ENCODE data around the gene MYRFL. TPM values are rescaled to one million over a fixed set of nuclear protein-coding genes. Genes with fewer than 3 reads are reported as not detected.
"Not testable (repeated sequence)": the region's sequence is repeated elsewhere in the genome, so short reads cannot be mapped to it uniquely, and the experiment has no call there.

Gene MYRFL
- total RNA-seq, 2 donors from 2014 or later, result 0.15 to 0.55 TPM

DNA sequence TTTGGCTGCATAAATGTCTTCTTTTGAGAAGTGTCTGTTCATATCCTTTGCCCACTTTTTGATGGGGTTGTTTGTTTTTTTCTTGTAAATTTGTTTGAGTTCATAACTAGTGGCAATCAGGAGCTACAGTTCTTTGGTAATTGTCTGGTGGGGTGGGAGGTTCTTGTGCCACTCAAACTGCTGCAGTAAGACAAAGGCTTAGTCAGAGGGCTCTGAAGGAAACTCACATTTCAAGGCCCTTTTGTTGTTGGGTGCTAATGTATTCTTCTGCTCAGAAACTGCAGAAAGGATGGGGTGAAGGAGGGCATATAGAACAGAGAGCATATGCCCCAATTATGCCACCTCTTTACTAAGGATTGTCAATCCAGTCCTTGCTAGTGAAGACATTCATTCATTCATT, 21.9 kb downstream of the MYRFL start:
- Mint-ChIP-seq H3K4me1 (peaks cover 10% of the 10 kb centered on the region), H3K27ac (no peak overlapping the region), H3K9me3 (peaks cover 9% of the 10 kb centered on the region), H3K4me3 (no peak overlapping the region), H3K36me3 (ENCODE audit: low read depth) (peaks cover 1% of the 10 kb centered on the region), H3K27me3 (ENCODE audit: insufficient read depth) (no peaks in the 10 kb centered on the region)
- no peaks in the 10 kb centered on the region for H3K27me3 ChIP-seq (ENCODE audit: control insufficient read depth, insufficient read depth, low read length, poor library complexity, severe bottlenecking)
- peaks cover 8% of the 10 kb centered on the region for H3K4me1 ChIP-seq (ENCODE audit: control insufficient read depth, insufficient read depth, low read length)
- no peak overlapping the region for H3K27ac ChIP-seq (ENCODE audit: low read depth, low read length)
- H3K9ac ChIP-seq (ENCODE audit: extremely low read depth, low read length, poor library complexity, severe bottlenecking), result no peak overlapping the region
- no peak overlapping the region for H3K4me3 ChIP-seq (ENCODE audit: low read length)
- TF ChIP-seq, protein P1, sequence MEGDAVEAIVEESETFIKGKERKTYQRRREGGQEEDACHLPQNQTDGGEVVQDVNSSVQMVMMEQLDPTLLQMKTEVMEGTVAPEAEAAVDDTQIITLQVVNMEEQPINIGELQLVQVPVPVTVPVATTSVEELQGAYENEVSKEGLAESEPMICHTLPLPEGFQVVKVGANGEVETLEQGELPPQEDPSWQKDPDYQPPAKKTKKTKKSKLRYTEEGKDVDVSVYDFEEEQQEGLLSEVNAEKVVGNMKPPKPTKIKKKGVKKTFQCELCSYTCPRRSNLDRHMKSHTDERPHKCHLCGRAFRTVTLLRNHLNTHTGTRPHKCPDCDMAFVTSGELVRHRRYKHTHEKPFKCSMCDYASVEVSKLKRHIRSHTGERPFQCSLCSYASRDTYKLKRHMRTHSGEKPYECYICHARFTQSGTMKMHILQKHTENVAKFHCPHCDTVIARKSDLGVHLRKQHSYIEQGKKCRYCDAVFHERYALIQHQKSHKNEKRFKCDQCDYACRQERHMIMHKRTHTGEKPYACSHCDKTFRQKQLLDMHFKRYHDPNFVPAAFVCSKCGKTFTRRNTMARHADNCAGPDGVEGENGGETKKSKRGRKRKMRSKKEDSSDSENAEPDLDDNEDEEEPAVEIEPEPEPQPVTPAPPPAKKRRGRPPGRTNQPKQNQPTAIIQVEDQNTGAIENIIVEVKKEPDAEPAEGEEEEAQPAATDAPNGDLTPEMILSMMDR (conservative IDR thresholded peaks at IDR 0.05), result no peak
- H3K9me3 ChIP-seq (ENCODE audit: control insufficient read depth, low read length), result peaks cover 4% of the 10 kb centered on the region
- DNase-seq, result no peak
- H3K36me3 ChIP-seq (ENCODE audit: control insufficient read depth, insufficient read depth, low read length), result no peaks in the 10 kb centered on the region

DNA sequence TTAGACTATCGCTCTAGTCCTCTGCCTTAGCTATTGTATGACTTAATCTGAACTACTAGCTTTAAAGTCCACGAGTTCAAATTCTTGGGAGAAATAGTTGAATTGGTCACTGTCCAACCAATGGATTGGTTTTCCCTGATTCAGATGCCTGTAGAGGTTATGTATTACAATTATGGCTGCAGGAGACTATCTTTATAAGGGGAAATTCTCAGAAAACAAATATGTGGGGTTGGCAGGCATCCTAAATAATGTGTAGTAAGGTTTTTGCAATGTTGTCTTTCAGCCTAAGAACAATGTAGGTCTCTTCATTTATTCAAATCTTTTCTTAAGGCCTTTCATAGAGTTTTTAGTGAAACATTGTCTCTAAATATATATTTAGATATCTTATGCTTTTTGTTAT, 26.9 kb downstream of the MYRFL start:
- no peaks in the 10 kb centered on the region for H3K4me1 ChIP-seq (ENCODE audit: control insufficient read depth, insufficient read depth, low read length)
- DNase-seq, result no peak
- H3K9ac ChIP-seq (ENCODE audit: extremely low read depth, low read length, poor library complexity, severe bottlenecking), result no peak overlapping the region
- Mint-ChIP-seq H3K4me1 (no peaks in the 10 kb centered on the region), H3K27ac (no peak overlapping the region), H3K36me3 (ENCODE audit: low read depth) (peaks cover 5% of the 10 kb centered on the region), H3K27me3 (ENCODE audit: insufficient read depth) (no peaks in the 10 kb centered on the region), H3K9me3 (peaks cover 39% of the 10 kb centered on the region), H3K4me3 (no peak overlapping the region)
- TF ChIP-seq, protein P1 (conservative IDR thresholded peaks at IDR 0.05), result no peak
- no peak overlapping the region for H3K4me3 ChIP-seq (ENCODE audit: low read length)
- no peaks in the 10 kb centered on the region for H3K36me3 ChIP-seq (ENCODE audit: control insufficient read depth, insufficient read depth, low read length)
- H3K9me3 ChIP-seq (ENCODE audit: control insufficient read depth, low read length), result peaks cover 21% of the 10 kb centered on the region
- no peaks in the 10 kb centered on the region for H3K27me3 ChIP-seq (ENCODE audit: control insufficient read depth, insufficient read depth, low read length, poor library complexity, severe bottlenecking)
- 83 to 92% methylated on average over 1 to 2 of the region's 2 CpGs for WGBS, 2 experiments (ENCODE audit: insufficient coverage in 1 of 2, insufficient read length in 1 of 2)
- no peak overlapping the region for H3K27ac ChIP-seq (ENCODE audit: low read depth, low read length)

DNA sequence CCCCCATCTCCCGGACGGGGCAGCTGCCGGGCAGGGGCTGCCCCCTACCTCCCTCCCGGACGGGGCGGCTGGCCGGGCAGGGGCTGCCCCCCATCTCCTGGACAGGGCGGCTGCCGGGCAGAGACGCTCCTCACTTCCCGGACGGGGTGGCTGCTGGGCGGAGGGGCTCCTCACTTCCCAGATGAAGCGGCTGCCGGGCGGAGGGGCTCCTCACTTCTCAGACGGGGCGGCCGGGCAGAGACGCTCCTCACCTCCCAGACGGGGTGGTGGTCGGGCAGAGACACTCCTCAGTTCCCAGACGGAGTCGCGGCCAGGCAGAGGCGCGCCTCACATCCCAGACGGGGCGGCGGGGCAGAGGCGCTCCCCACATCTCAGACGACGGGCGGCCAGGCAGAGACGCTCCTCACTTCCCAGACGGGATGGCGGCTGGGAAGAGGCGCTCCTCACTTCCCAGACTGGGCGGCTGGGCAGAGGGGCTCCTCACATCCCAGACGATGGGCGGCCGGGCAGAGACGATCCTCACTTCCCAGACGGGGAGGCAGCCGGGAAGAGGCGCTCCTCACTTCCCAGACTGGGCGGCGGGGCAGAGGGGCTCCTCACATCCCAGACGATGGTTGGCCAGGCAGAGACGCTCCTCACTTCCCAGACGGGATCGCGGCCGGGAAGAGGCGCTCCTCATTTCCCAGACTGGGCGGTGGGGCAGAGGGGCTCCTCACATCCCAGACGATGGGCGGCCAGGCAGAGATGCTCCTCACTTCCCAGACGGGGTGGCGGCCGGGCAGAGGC, 28.3 kb downstream of the MYRFL start:
- not testable (repeated sequence) for H3K27ac ChIP-seq (ENCODE audit: low read depth, low read length); H3K4me3 ChIP-seq (ENCODE audit: low read length); H3K27me3 ChIP-seq (ENCODE audit: control insufficient read depth, insufficient read depth, low read length, poor library complexity, severe bottlenecking); H3K4me1 ChIP-seq (ENCODE audit: control insufficient read depth, insufficient read depth, low read length); DNase-seq; H3K9ac ChIP-seq (ENCODE audit: extremely low read depth, low read length, poor library complexity, severe bottlenecking); H3K4me1 Mint-ChIP-seq; H3K27ac Mint-ChIP-seq; H3K4me3 Mint-ChIP-seq; H3K27me3 Mint-ChIP-seq (ENCODE audit: insufficient read depth); H3K36me3 ChIP-seq (ENCODE audit: control insufficient read depth, insufficient read depth, low read length); H3K36me3 Mint-ChIP-seq (ENCODE audit: low read depth)
- H3K9me3 Mint-ChIP-seq, result peaks cover 39% of the 10 kb centered on the region
- WGBS, 2 experiments (ENCODE audit: insufficient coverage in 1 of 2, insufficient read length in 1 of 2), result 95 to 98% methylated on average over 25 to 58 of the region's 61 CpGs
- peaks cover 21% of the 10 kb centered on the region for H3K9me3 ChIP-seq (ENCODE audit: control insufficient read depth, low read length)

DNA sequence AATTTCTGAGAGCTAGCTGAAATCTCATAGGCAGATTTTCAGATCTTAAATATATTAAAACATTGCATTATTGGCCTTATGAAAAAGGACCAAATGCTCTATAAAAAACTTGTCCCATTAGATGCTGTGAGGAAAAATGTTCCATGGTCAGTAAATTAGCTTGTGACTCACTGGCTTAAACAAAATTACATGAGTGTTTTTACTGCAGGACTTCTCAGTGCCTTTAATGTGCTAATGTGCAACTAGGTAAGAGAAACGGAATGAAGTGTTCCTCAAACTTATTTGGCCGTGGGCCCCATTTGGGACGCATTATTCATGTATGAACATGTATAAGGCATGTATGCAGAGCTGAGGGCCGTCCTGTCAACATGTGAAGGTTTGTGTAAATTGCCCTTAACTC, 41.7 kb downstream of the MYRFL start:
- Histone ChIP-seq H3K27ac (ENCODE audit: low read depth, low read length) (no peak overlapping the region), H3K4me3 (ENCODE audit: low read length) (no peak overlapping the region), H3K27me3 (ENCODE audit: control insufficient read depth, insufficient read depth, low read length, poor library complexity, severe bottlenecking) (no peaks in the 10 kb centered on the region), H3K4me1 (ENCODE audit: control insufficient read depth, insufficient read depth, low read length) (no peaks in the 10 kb centered on the region), H3K36me3 (ENCODE audit: control insufficient read depth, insufficient read depth, low read length) (no peaks in the 10 kb centered on the region), H3K9ac (ENCODE audit: extremely low read depth, low read length, poor library complexity, severe bottlenecking) (no peak overlapping the region), H3K9me3 (ENCODE audit: control insufficient read depth, low read length) (no peaks in the 10 kb centered on the region)
- Mint-ChIP-seq H3K27ac (no peak overlapping the region), H3K36me3 (ENCODE audit: low read depth) (no peaks in the 10 kb centered on the region), H3K27me3 (ENCODE audit: insufficient read depth) (no peaks in the 10 kb centered on the region), H3K4me1 (no peaks in the 10 kb centered on the region), H3K9me3 (no peaks in the 10 kb centered on the region), H3K4me3 (no peak overlapping the region)
- whole genome bisulfite sequencing, 2 experiments (ENCODE audit: insufficient coverage in 1 of 2, insufficient read length in 1 of 2), result 87 to 88% methylated on average over 4 of the region's 4 CpGs
- TF ChIP-seq, protein P1 (conservative IDR thresholded peaks at IDR 0.05), result no peak
- no peak for DNase-seq
